Spleen (tissue), 11 donors: Measurements from ENCODE around the gene HHAT. TPM values are rescaled to one million over a fixed set of nuclear protein-coding genes. Genes with fewer than 3 reads are reported as not detected.

Source experiments
- DNase-seq: peaks from one replicate; pipeline ENCODE4 v3.0.0-alpha.2; 2020
- H3K27ac ChIP-seq, 8 donors: fragments of 200-600 bp; sonication (generic) in 7 of 8; 1 replicate in 4 of 8; 2 replicates in 4 of 8; pipeline versions ENCODE4 v1.5.0 to v1.8.0; 2016 to 2021; ENCODE audit warnings: inconsistent platforms in 4 of 8, mild to moderate bottlenecking in 4 of 8, moderate library complexity in 1 of 8
- H3K27me3 ChIP-seq, 7 donors: fragments of 200-600 bp; sonication (generic) in 6 of 7; replicated peaks in 1 of 7; 1 replicate in 4 of 7; 2 replicates in 3 of 7; pipeline versions ENCODE4 v1.5.0 to v1.8.0; 2016 to 2021; ENCODE audit warnings: inconsistent platforms in 3 of 7, mild to moderate bottlenecking in 1 of 7
- H3K36me3 ChIP-seq, 6 donors: fragments of 200-600 bp; sonication (generic) in 5 of 6; 1 replicate in 4 of 6; 2 replicates in 2 of 6; pipeline versions ENCODE4 v1.5.0 to v1.8.0; 2016 to 2021; ENCODE audit warnings: inconsistent platforms in 2 of 6
- H3K4me1 ChIP-seq, 6 donors: fragments of 200-600 bp; sonication (generic) in 5 of 6; 1 replicate in 3 of 6; 2 replicates in 3 of 6; pipeline versions ENCODE4 v1.5.0 to v1.8.0; 2016 to 2021; ENCODE audit warnings: inconsistent platforms in 3 of 6
- H3K4me3 ChIP-seq, 8 donors: fragments of 200-600 bp; sonication (generic) in 7 of 8; 1 replicate in 4 of 8; 2 replicates in 4 of 8; pipeline versions ENCODE4 v1.5.0 to v1.8.0; 2016 to 2021; ENCODE audit warnings: inconsistent platforms in 4 of 8, mild to moderate bottlenecking in 4 of 8, moderate library complexity in 2 of 8
- H3K9me3 ChIP-seq, 8 donors: fragments of 200-600 bp; sonication (generic) in 7 of 8; 1 replicate in 4 of 8; 2 replicates in 4 of 8; pipeline versions ENCODE4 v1.5.0 to v1.8.0; 2016 to 2021; ENCODE audit warnings: inconsistent platforms in 4 of 8
- POLR2A ChIP-seq, 3 donors: fragments of 450-650 bp; IDR thresholded peaks; one replicate each; pipeline ENCODE4 v1.5.1; 2017; ENCODE audit warnings: antibody characterized with exemption in 3 of 3, mild to moderate bottlenecking in 1 of 3
- POLR2AphosphoS5 ChIP-seq, 3 donors: sonication (generic); formaldehyde crosslinking; IDR thresholded peaks; one replicate each; pipeline ENCODE4 v1.5.1; 2017; ENCODE audit warnings: antibody characterized with exemption in 3 of 3
- WGBS, 5 donors: extraction: QIAGEN DNeasy Blood & Tissue Kit in 3 of 5; methylation state at CpG; one replicate each; pipeline versions ENCODE4 v1.1.5 to v1.1.7; 2013 to 2018; 5-methylcytosine and 5-hydroxymethylcytosine counted together
- intact Hi-C: fragments of 100-400 bp; cut with DNase I; formaldehyde crosslinking; loops from one replicate; pipeline ENCODE4 v1.15.0; 2023; ENCODE audit warnings: low total_unique reads
- polyA plus RNA-seq, 3 donors: library from polyadenylated mRNA; stranded (reverse); fragments of 200-250 nt; gene quantifications; one replicate each; pipeline ENCODE4 v1.2.1, GENCODE V29; 2013
- total RNA-seq, 7 donors: library from RNA; depleted of rRNA in 3 of 7; stranded (reverse); fragments of >200 nt in 3 of 7; fragmentation: NEBNext Ultra II Directional in 4 of 7; extraction: Animal tissue kit (Norgen Biotek cat#: 25700) in 4 of 7; gene quantifications; one replicate each; pipeline versions ENCODE4 v1.1.0 to v1.2.1, GENCODE V29; 2016 to 2021
- TF ChIP-seq, protein P1 (sequence below), 11 experiments: fragments of 200-600 bp in 7 of 11; fragments of 450-650 bp in 4 of 11; sonication (generic) in 4 of 11; IDR thresholded peaks in 8 of 11; conservative IDR thresholded peaks in 3 of 11; 1 replicate in 7 of 11; 2 replicates in 4 of 11; pipeline versions ENCODE4 v1.4.0 to v1.8.0; 2016 to 2021; ENCODE audit warnings: antibody characterized with exemption in 11 of 11, inconsistent platforms in 4 of 11, mild to moderate bottlenecking in 1 of 11
- donor health status: healthy with polysubstance abuse.
- donor health status: DM: no; HTN: no; CAD: no; lungs with moderate emphysema.
- donor health status: DM: no; HTN: no; CAD: no.
- donor health status: Bipolar disorder and iron deficiency.
- donor health status: healthy.
- donor health status: DM: no; HTN: no; CAD: no.
- donor health status: DM: yes; HTN: yes; CAD: no.

The HHAT gene
- total and polyA plus RNA-seq, 10 donors: 1.3 to 8.8 (median 4.7) TPM

DNA sequence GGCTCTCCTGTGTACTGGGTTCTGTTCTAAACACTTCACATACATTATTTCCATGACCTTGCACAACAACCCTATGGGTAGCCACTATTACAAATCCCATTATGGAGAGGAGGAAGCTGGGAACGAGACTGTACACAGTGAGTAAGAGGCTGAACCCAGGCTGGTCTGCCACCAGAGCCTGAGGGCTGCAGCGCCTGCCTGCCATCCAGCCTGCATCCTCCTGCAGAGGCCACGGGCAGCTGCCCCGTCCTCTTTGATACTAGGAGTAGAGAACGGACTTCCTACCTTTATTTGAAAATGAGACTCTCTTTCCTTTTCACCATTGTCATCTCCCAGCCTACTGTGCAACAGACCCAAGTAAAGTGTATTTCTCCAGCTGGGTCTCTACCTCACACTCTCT lies 370.0 kb downstream of the HHAT start:
- no peaks in the 10 kb centered on the region for H3K4me1 ChIP-seq
- 79 to 86% (median 82%) methylated on average over 5 of the region's 5 CpGs for WGBS, 5 donors
- no peak for DNase-seq
- H3K36me3 ChIP-seq: no peaks in the 10 kb centered on the region
- no peak overlapping the region for H3K27ac ChIP-seq
- no peak overlapping the region for H3K4me3 ChIP-seq
- intact Hi-C loops: no loop called here
- H3K27me3 ChIP-seq: no peaks in the 10 kb centered on the region
- peaks cover 0 to 5% (median 0%) of the 10 kb centered on the region in 8 donors for H3K9me3 ChIP-seq
- TF ChIP-seq POLR2AphosphoS5 (IDR thresholded peaks at IDR 0.05) (no peak), POLR2A (IDR thresholded peaks at IDR 0.05) (no peak)
- TF ChIP-seq, protein P1, sequence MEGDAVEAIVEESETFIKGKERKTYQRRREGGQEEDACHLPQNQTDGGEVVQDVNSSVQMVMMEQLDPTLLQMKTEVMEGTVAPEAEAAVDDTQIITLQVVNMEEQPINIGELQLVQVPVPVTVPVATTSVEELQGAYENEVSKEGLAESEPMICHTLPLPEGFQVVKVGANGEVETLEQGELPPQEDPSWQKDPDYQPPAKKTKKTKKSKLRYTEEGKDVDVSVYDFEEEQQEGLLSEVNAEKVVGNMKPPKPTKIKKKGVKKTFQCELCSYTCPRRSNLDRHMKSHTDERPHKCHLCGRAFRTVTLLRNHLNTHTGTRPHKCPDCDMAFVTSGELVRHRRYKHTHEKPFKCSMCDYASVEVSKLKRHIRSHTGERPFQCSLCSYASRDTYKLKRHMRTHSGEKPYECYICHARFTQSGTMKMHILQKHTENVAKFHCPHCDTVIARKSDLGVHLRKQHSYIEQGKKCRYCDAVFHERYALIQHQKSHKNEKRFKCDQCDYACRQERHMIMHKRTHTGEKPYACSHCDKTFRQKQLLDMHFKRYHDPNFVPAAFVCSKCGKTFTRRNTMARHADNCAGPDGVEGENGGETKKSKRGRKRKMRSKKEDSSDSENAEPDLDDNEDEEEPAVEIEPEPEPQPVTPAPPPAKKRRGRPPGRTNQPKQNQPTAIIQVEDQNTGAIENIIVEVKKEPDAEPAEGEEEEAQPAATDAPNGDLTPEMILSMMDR (IDR thresholded peaks at IDR 0.05 in 8 of 11, conservative IDR thresholded peaks at IDR 0.05 in 3 of 11): no peak

DNA sequence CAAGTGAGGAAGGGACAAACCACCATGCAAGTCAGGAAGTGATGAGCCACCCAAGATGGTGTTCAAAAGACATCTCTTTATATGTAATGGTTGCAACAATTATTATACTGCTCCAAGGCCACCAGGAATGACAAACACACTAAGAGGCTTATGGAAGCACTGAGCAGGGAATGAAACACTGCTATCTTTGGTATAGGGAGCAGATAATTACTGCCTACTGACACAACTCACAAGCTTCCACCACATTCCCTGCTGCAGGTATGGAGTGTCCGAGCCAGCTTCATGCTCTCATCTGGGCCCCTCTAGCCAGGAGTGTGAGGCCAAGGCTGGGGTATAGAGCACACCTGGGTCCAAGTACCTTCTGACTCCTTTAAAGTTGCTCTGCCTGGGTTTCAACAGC lies 371.4 kb downstream of the HHAT start:
- Histone ChIP-seq H3K27ac (no peak overlapping the region), H3K4me3 (no peak overlapping the region), H3K9me3 (peaks cover 0 to 5% (median 0%) of the 10 kb centered on the region in 8 donors), H3K36me3 (no peaks in the 10 kb centered on the region), H3K4me1 (no peaks in the 10 kb centered on the region), H3K27me3 (no peaks in the 10 kb centered on the region)
- 86 to 100% (median 95%) methylated on average over 1 of the region's 1 CpG for WGBS, 5 donors
- no peak for TF ChIP-seq POLR2AphosphoS5 (IDR thresholded peaks at IDR 0.05)
- no peak for TF ChIP-seq POLR2A (IDR thresholded peaks at IDR 0.05)
- TF ChIP-seq, protein P1 (IDR thresholded peaks at IDR 0.05 in 8 of 11, conservative IDR thresholded peaks at IDR 0.05 in 3 of 11): no peak
- DNase-seq: no peak
- intact Hi-C loops: no loop called here

DNA sequence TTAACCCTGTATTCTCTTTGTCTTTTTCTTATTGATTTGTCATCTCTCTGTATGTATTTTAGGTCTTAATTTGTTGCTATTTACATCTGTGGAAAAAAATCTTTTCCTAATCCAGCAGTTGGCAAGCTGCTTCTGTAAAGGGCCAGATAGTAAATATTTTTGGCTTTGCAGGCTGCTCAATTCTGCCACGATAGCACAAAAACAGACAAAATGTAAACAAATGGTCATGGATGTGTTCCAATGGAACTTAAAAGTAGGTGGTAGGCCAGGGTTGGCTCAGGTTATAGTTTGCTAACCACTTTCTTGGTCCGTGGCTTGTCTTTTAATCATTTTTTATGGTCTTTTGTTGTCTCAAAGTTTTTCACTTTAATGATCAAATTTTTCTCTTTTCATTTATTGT lies 371.8 kb downstream of the HHAT start:
- DNase-seq: no peak
- peaks cover 0 to 5% (median 0%) of the 10 kb centered on the region in 8 donors for H3K9me3 ChIP-seq
- TF ChIP-seq, protein P1 (IDR thresholded peaks at IDR 0.05 in 8 of 11, conservative IDR thresholded peaks at IDR 0.05 in 3 of 11): no peak
- no peak for TF ChIP-seq POLR2AphosphoS5 (IDR thresholded peaks at IDR 0.05)
- no peak for TF ChIP-seq POLR2A (IDR thresholded peaks at IDR 0.05)
- no peaks in the 10 kb centered on the region for H3K27me3 ChIP-seq
- H3K4me1 ChIP-seq: no peaks in the 10 kb centered on the region
- intact Hi-C loops: no loop called here
- H3K4me3 ChIP-seq: no peak overlapping the region
- no peak overlapping the region for H3K27ac ChIP-seq
- WGBS, 5 donors: 71 to 92% (median 78%) methylated on average over 2 of the region's 2 CpGs
- H3K36me3 ChIP-seq: no peaks in the 10 kb centered on the region

DNA sequence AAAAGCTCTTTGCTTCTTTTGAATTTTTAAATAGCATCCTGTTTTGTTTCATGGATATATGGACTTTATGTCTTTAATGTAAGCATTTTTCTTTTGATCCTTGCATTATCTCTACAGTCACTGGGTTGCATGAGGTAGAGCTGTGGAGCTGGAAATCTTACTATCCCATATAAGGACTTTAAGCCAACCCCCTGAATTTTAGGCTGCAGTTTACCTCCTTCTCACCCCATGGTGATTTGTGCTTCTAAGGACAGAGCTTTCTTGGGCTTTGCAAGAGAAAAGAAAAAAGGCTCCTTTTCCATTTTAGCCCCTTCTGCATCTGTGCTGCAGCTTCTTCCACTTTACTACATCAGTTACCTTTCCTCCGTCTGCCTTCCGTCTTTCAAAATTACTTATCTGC lies 373.8 kb downstream of the HHAT start:
- DNase-seq: no peak
- Histone ChIP-seq H3K4me1 (no peaks in the 10 kb centered on the region), H3K36me3 (no peaks in the 10 kb centered on the region), H3K27me3 (no peaks in the 10 kb centered on the region), H3K9me3 (peaks cover 0 to 5% (median 0%) of the 10 kb centered on the region in 8 donors), H3K27ac (no peak overlapping the region), H3K4me3 (no peak overlapping the region)
- 93 to 99% (median 95%) methylated on average over 2 of the region's 2 CpGs for WGBS, 5 donors
- TF ChIP-seq POLR2A (IDR thresholded peaks at IDR 0.05) (no peak), POLR2AphosphoS5 (IDR thresholded peaks at IDR 0.05) (no peak)
- TF ChIP-seq, protein P1 (IDR thresholded peaks at IDR 0.05 in 8 of 11, conservative IDR thresholded peaks at IDR 0.05 in 3 of 11): no peak
- intact Hi-C loops: no loop called here
